GM18858 (cell line): ENCODE data around the gene TTC9.
A peak's percentile ranks its signal among the peaks of the same experiment; 100 is the strongest.

ENCODE experiments used
- ATAC-seq: cut with Tn5 transposase; IDR thresholded peaks from one replicate; pipeline ENCODE4 v1.9.1; 2021; ENCODE audit not compliant: unreplicated experiment

The TTC9 gene

GRCh38 chr14:70641548-70642302 is at the start of gene TTC9:
Gene TTC9 (plus strand): TSS chr14:70641916. CDS start chr14:70642130, 214 bp downstream.
- no peak for ATAC-seq

GRCh38 chr14:70594461-70594860 is 47.3 kb upstream of the TTC9 start:
- ATAC-seq, result no peak

- no peak for ATAC-seq
These were observed 46.1 kb upstream of the TTC9 start for GRCh38 chr14:70595443-70596185.

- no peak for ATAC-seq
These were observed 44.0 kb upstream of the TTC9 start for GRCh38 chr14:70597731-70598130.

- ATAC-seq, result no peak
These were observed 42.4 kb upstream of the TTC9 start for GRCh38 chr14:70599345-70599744.

GRCh38 chr14:70600382-70601157 is 41.1 kb upstream of the TTC9 start, which contains the start of gene MED6:
Gene MED6 (minus strand): TSS chr14:70600655. CDS start chr14:70600637, 18 bp downstream.
- peak; percentile 62 for ATAC-seq

- ATAC-seq, result no peak
These were observed 40.6 kb upstream of the TTC9 start for GRCh38 chr14:70601162-70601561.

- no peak for ATAC-seq
These were observed 39.5 kb upstream of the TTC9 start for GRCh38 chr14:70602254-70602653.

GRCh38 chr14:70611216-70611615 is 30.5 kb upstream of the TTC9 start:
- no peak for ATAC-seq

GRCh38 chr14:70616646-70617045 is 25.1 kb upstream of the TTC9 start:
- ATAC-seq, result no peak

GRCh38 chr14:70618314-70618713 is 23.4 kb upstream of the TTC9 start:
- no peak for ATAC-seq

GRCh38 chr14:70619708-70620107 is 22.0 kb upstream of the TTC9 start:
- no peak for ATAC-seq

- ATAC-seq, result no peak
These were observed 19.5 kb upstream of the TTC9 start for GRCh38 chr14:70622111-70622712.

- no peak for ATAC-seq
These were observed 16.7 kb upstream of the TTC9 start for GRCh38 chr14:70624972-70625371.

- ATAC-seq, result no peak
These were observed 9.8 kb upstream of the TTC9 start for GRCh38 chr14:70631948-70632347.

GRCh38 chr14:70635971-70636595 is 5.6 kb upstream of the TTC9 start:
- no peak for ATAC-seq

GRCh38 chr14:70638416-70638815 is 3.3 kb upstream of the TTC9 start:
- no peak for ATAC-seq

- ATAC-seq, result peak; percentile 37
These were observed 673 bp upstream of the TTC9 start for GRCh38 chr14:70640938-70641547.

- ATAC-seq, result no peak
These were observed 853 bp downstream of the TTC9 start for GRCh38 chr14:70642303-70643235.
